Mucosa of stomach (tissue), 1 donor: ENCODE measurements around the gene RASSF1.
A peak's percentile ranks its signal among the peaks of the same experiment; 100 is the strongest.
"Not testable (repeated sequence)": the region's sequence is repeated elsewhere in the genome, so short reads cannot be mapped to it uniquely, and the experiment has no call there.

Source experiments
- H3K27me3 ChIP-seq: one replicate; pipeline ENCODE4 v1.7.0; 2013; ENCODE audit warnings: mild to moderate bottlenecking, low read length; ENCODE audit not compliant: control insufficient read depth, insufficient read depth
- H3K36me3 ChIP-seq: one replicate; pipeline ENCODE4 v1.7.0; 2013; ENCODE audit warnings: low read length; ENCODE audit not compliant: control insufficient read depth, insufficient read depth
- H3K4me1 ChIP-seq: one replicate; pipeline ENCODE4 v1.7.0; 2013; ENCODE audit warnings: mild to moderate bottlenecking, low read length; ENCODE audit not compliant: control insufficient read depth, insufficient read depth
- H3K4me3 ChIP-seq: one replicate; pipeline ENCODE4 v1.7.0; 2013; ENCODE audit warnings: low read length
- H3K9ac ChIP-seq: one replicate; pipeline ENCODE4 v1.7.0; 2013; ENCODE audit warnings: mild to moderate bottlenecking, low read length, moderate library complexity
- H3K9me3 ChIP-seq: one replicate; pipeline ENCODE4 v1.7.0; 2013; ENCODE audit warnings: mild to moderate bottlenecking, low read length, moderate library complexity; ENCODE audit not compliant: control insufficient read depth
- donor health status: Pancreatic carcinoma.

Gene RASSF1

GRCh38 chr3:50290161-50290641, 50.4 kb downstream of the RASSF1 start:
- Histone ChIP-seq H3K9me3 (no peaks in the 10 kb centered on the region), H3K36me3 (peaks cover 9% of the 10 kb centered on the region), H3K27me3 (no peaks in the 10 kb centered on the region), H3K4me3 (no peak overlapping the region), H3K4me1 (peaks cover 27% of the 10 kb centered on the region), H3K9ac (peak overlapping the region; percentile 42)

DNA sequence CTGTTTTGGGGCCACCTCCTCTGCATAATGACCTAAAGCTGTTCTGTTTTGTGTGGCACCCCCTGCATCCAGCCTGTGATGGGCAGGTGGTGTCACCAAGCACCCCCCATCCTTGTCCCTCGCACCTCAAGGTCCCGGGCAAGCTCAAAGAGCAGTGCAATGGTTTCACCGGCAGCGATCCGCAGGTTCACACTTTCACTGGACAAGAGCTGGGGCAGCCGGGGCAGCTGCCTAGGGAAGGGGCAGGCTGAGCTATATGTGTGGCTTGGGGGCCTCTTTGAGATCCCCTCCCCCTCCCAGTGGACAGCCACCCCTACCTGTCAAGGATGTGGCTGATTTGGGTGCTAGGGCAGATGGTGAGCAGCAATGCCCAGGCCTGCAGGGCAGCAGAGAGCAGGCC, 51.5 kb downstream of the RASSF1 start:
- H3K9me3 ChIP-seq = no peaks in the 10 kb centered on the region
- H3K4me1 ChIP-seq = peaks cover 27% of the 10 kb centered on the region
- peaks cover 9% of the 10 kb centered on the region for H3K36me3 ChIP-seq

GRCh38 chr3:50288387-50289007, 52.1 kb downstream of the RASSF1 start:
- peaks cover 25% of the 10 kb centered on the region for H3K4me1 ChIP-seq
- H3K36me3 ChIP-seq = peaks cover 9% of the 10 kb centered on the region
- H3K4me3 ChIP-seq = no peak overlapping the region
- H3K9me3 ChIP-seq = no peaks in the 10 kb centered on the region
- H3K9ac ChIP-seq = no peak overlapping the region
- no peaks in the 10 kb centered on the region for H3K27me3 ChIP-seq

More for the DNA sequence above, 51.5 kb downstream of the RASSF1 start:
- Histone ChIP-seq H3K9ac (no peak overlapping the region), H3K27me3 (no peaks in the 10 kb centered on the region), H3K4me3 (no peak overlapping the region)

DNA sequence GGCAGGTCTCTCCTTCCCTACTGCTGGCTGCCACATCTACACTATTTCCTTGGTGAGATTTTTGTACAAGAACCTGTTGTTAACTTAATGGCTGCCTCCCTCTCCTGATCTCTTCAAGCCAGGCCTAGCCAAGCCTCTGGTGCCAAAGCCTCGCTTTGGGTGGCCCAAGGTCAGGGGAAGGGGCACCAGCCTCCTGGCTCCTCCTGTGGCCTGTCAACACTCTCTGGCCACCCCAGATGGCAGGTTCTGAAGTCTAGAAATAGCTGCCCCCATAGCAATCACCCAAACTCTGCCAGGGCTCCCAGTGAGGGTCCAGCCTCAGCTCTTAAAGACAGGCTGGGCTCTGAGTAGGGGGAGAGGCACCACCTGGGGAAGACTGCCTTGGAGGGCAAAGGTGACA, 53.4 kb downstream of the RASSF1 start:
- Histone ChIP-seq H3K36me3 (peaks cover 9% of the 10 kb centered on the region), H3K9ac (no peak overlapping the region), H3K4me3 (no peak overlapping the region), H3K4me1 (peaks cover 15% of the 10 kb centered on the region), H3K9me3 (no peaks in the 10 kb centered on the region), H3K27me3 (no peaks in the 10 kb centered on the region)

GRCh38 chr3:50286322-50287227, 54.1 kb downstream of the RASSF1 start:
- Histone ChIP-seq H3K9me3 (no peaks in the 10 kb centered on the region), H3K4me1 (peaks cover 15% of the 10 kb centered on the region), H3K4me3 (no peak overlapping the region), H3K27me3 (no peaks in the 10 kb centered on the region), H3K9ac (no peak overlapping the region), H3K36me3 (peaks cover 9% of the 10 kb centered on the region)

- H3K4me1 ChIP-seq = not testable (repeated sequence)
These were observed 56.5 kb downstream of the RASSF1 start for GRCh38 chr3:50284121-50284520.

More at GRCh38 chr3:50284121-50284520, 56.5 kb downstream of the RASSF1 start:
- not testable (repeated sequence) for H3K27me3 ChIP-seq, H3K9me3 ChIP-seq, H3K9ac ChIP-seq, H3K36me3 ChIP-seq, H3K4me3 ChIP-seq
